ENCODE measurements around the gene KCNIP3. TPM values are rescaled to one million over a fixed set of nuclear protein-coding genes. Genes with fewer than 3 reads are reported as not detected.
A peak's percentile ranks its signal among the peaks of the same experiment; 100 is the strongest.
"Not testable (repeated sequence)": the region's sequence is repeated elsewhere in the genome, so short reads cannot be mapped to it uniquely, and the experiment has no call there.

Gene KCNIP3
- total RNA-seq, 1 donor from 2014 or later: 3.9 TPM

GRCh38 chr2:95375532-95376150 is 78.5 kb downstream of the KCNIP3 start:
- DNase-seq (ENCODE audit: low read depth): no peak
- no peak for TF ChIP-seq CTCF (conservative IDR thresholded peaks at IDR 0.05; ENCODE audit: low read depth, low read length)
- no peak overlapping the region for H3K4me3 ChIP-seq (ENCODE audit: low read depth, low read length)

GRCh38 chr2:95376311-95377215 is 79.4 kb downstream of the KCNIP3 start:
- DNase-seq (ENCODE audit: low read depth): no peak
- TF ChIP-seq CTCF (conservative IDR thresholded peaks at IDR 0.05; ENCODE audit: low read depth, low read length): no peak
- H3K4me3 ChIP-seq (ENCODE audit: low read depth, low read length): no peak overlapping the region

- no peak for TF ChIP-seq CTCF (conservative IDR thresholded peaks at IDR 0.05; ENCODE audit: low read depth, low read length)
- DNase-seq (ENCODE audit: low read depth): no peak
- H3K4me3 ChIP-seq (ENCODE audit: low read depth, low read length): no peak overlapping the region
These were observed 80.3 kb downstream of the KCNIP3 start for GRCh38 chr2:95377216-95378123.

GRCh38 chr2:95378281-95378680 is 81.1 kb downstream of the KCNIP3 start:
- not testable (repeated sequence) for H3K4me3 ChIP-seq (ENCODE audit: low read depth, low read length); DNase-seq (ENCODE audit: low read depth)

- TF ChIP-seq CTCF (conservative IDR thresholded peaks at IDR 0.05; ENCODE audit: low read depth, low read length): peak; percentile 36
- DNase-seq (ENCODE audit: low read depth): no peak
- no peak overlapping the region for H3K4me3 ChIP-seq (ENCODE audit: low read depth, low read length)
These were observed 82.3 kb downstream of the KCNIP3 start for GRCh38 chr2:95379371-95379831.

- H3K4me3 ChIP-seq (ENCODE audit: low read depth, low read length): no peak overlapping the region
- DNase-seq (ENCODE audit: low read depth): no peak
- TF ChIP-seq CTCF (conservative IDR thresholded peaks at IDR 0.05; ENCODE audit: low read depth, low read length): no peak
These were observed 83.1 kb downstream of the KCNIP3 start for GRCh38 chr2:95380280-95380679.

GRCh38 chr2:95380731-95381130 is 83.6 kb downstream of the KCNIP3 start:
- no peak for DNase-seq (ENCODE audit: low read depth)
- TF ChIP-seq CTCF (conservative IDR thresholded peaks at IDR 0.05; ENCODE audit: low read depth, low read length): no peak
- H3K4me3 ChIP-seq (ENCODE audit: low read depth, low read length): no peak overlapping the region

Data from epithelial cell of proximal tubule (primary cell).